Dendritic cell treated with granulocyte-macrophage colony-stimulating factor and Interleukin-4, amounts not matched to agents 40 ng/mL and 50 ng/mL, for 4 days (primary cell): ENCODE measurements around the gene CDC25B.
"Not testable (repeated sequence)": the region's sequence is repeated elsewhere in the genome, so short reads cannot be mapped to it uniquely, and the experiment has no call there.

ENCODE experiments used
- H3K27ac Mint-ChIP-seq: one replicate; pipeline ENCODE4 v1.8.0; 2022; ENCODE audit warnings: mild to moderate bottlenecking, mixed read lengths
- H3K27me3 Mint-ChIP-seq: one replicate; pipeline ENCODE4 v1.8.0; 2022; ENCODE audit warnings: mild to moderate bottlenecking, mixed read lengths
- H3K36me3 Mint-ChIP-seq: one replicate; pipeline ENCODE4 v1.8.0; 2022; ENCODE audit warnings: low read depth, mixed read lengths
- H3K4me1 Mint-ChIP-seq: one replicate; pipeline ENCODE4 v1.8.0; 2022; ENCODE audit warnings: low read depth, mixed read lengths
- H3K4me3 Mint-ChIP-seq: one replicate; pipeline ENCODE4 v1.8.0; 2022; ENCODE audit warnings: mild to moderate bottlenecking, moderate library complexity, mixed read lengths
- H3K9me3 Mint-ChIP-seq: one replicate; pipeline ENCODE4 v1.8.0; 2022; ENCODE audit warnings: mixed read lengths
- intact Hi-C: fragments of 100-400 bp; cut with micrococcal nuclease; formaldehyde crosslinking; loops from one replicate; pipeline ENCODE4 v1.15.0; 2022

The CDC25B gene

GRCh38 chr20:3826420-3826819 is 30.3 kb downstream of the CDC25B start:
- Mint-ChIP-seq H3K4me3 (no peak overlapping the region), H3K27me3 (no peaks in the 10 kb centered on the region), H3K9me3 (no peaks in the 10 kb centered on the region), H3K27ac (no peak overlapping the region), H3K36me3 (peaks cover 79% of the 10 kb centered on the region), H3K4me1 (peaks cover 18% of the 10 kb centered on the region)
- intact Hi-C loops = no loop called here

GRCh38 chr20:3828798-3829197 is 32.7 kb downstream of the CDC25B start:
- H3K4me1 Mint-ChIP-seq = peaks cover 9% of the 10 kb centered on the region
- H3K9me3 Mint-ChIP-seq = no peaks in the 10 kb centered on the region
- intact Hi-C loops = no loop called here
- no peaks in the 10 kb centered on the region for H3K27me3 Mint-ChIP-seq
- H3K4me3 Mint-ChIP-seq = no peak overlapping the region
- H3K27ac Mint-ChIP-seq = no peak overlapping the region
- peaks cover 58% of the 10 kb centered on the region for H3K36me3 Mint-ChIP-seq

- H3K36me3 Mint-ChIP-seq = peaks cover 51% of the 10 kb centered on the region
- H3K4me1 Mint-ChIP-seq, H3K9me3 Mint-ChIP-seq, intact Hi-C loops, H3K4me3 Mint-ChIP-seq, H3K27me3 Mint-ChIP-seq, H3K27ac Mint-ChIP-seq: not testable (repeated sequence)
These were observed 33.8 kb downstream of the CDC25B start for GRCh38 chr20:3829891-3830290.

- Mint-ChIP-seq H3K9me3 (no peaks in the 10 kb centered on the region), H3K4me3 (no peak overlapping the region), H3K4me1 (peaks cover 16% of the 10 kb centered on the region), H3K36me3 (peaks cover 6% of the 10 kb centered on the region), H3K27ac (no peak overlapping the region), H3K27me3 (no peaks in the 10 kb centered on the region)
- intact Hi-C loops = no loop called here
These were observed 40.0 kb downstream of the CDC25B start for GRCh38 chr20:3836132-3836531.

- H3K4me1 Mint-ChIP-seq = peaks cover 21% of the 10 kb centered on the region
- H3K27me3 Mint-ChIP-seq = no peaks in the 10 kb centered on the region
- intact Hi-C loops = no loop called here
- no peaks in the 10 kb centered on the region for H3K36me3 Mint-ChIP-seq
- peak overlapping the region; percentile 78 for H3K27ac Mint-ChIP-seq
- H3K4me3 Mint-ChIP-seq = no peak overlapping the region
- no peaks in the 10 kb centered on the region for H3K9me3 Mint-ChIP-seq
These were observed 43.2 kb downstream of the CDC25B start for GRCh38 chr20:3839328-3839727.

GRCh38 chr20:3840201-3840600 is 44.1 kb downstream of the CDC25B start:
- H3K36me3 Mint-ChIP-seq, H3K27ac Mint-ChIP-seq, H3K4me3 Mint-ChIP-seq, H3K9me3 Mint-ChIP-seq, intact Hi-C loops, H3K27me3 Mint-ChIP-seq: not testable (repeated sequence)
- H3K4me1 Mint-ChIP-seq = peaks cover 21% of the 10 kb centered on the region

GRCh38 chr20:3842348-3842930 is 46.3 kb downstream of the CDC25B start:
- Mint-ChIP-seq H3K27me3 (no peaks in the 10 kb centered on the region), H3K36me3 (peaks cover 11% of the 10 kb centered on the region), H3K4me1 (peaks cover 26% of the 10 kb centered on the region), H3K4me3 (no peak overlapping the region), H3K27ac (no peak overlapping the region), H3K9me3 (no peaks in the 10 kb centered on the region)
- intact Hi-C loops = no loop called here

- H3K27me3 Mint-ChIP-seq = no peaks in the 10 kb centered on the region
- intact Hi-C loops = no loop called here
- H3K27ac Mint-ChIP-seq = no peak overlapping the region
- H3K9me3 Mint-ChIP-seq = no peaks in the 10 kb centered on the region
- H3K4me3 Mint-ChIP-seq = no peak overlapping the region
- peaks cover 34% of the 10 kb centered on the region for H3K4me1 Mint-ChIP-seq
- H3K36me3 Mint-ChIP-seq = peaks cover 14% of the 10 kb centered on the region
These were observed 47.4 kb downstream of the CDC25B start for GRCh38 chr20:3843490-3843889.

GRCh38 chr20:3843990-3844619 is 48.0 kb downstream of the CDC25B start:
- H3K4me3 Mint-ChIP-seq, H3K27me3 Mint-ChIP-seq, intact Hi-C loops, H3K27ac Mint-ChIP-seq, H3K9me3 Mint-ChIP-seq: not testable (repeated sequence)
- peaks cover 34% of the 10 kb centered on the region for H3K4me1 Mint-ChIP-seq
- H3K36me3 Mint-ChIP-seq = peaks cover 20% of the 10 kb centered on the region

- H3K9me3 Mint-ChIP-seq = no peaks in the 10 kb centered on the region
- intact Hi-C loops = loop anchor here (2.0 kb wide), 1 partner anchor 26 kb away; the partner anchor contains the start of gene AP5S1
- H3K36me3 Mint-ChIP-seq = peaks cover 32% of the 10 kb centered on the region
- H3K27me3 Mint-ChIP-seq = no peaks in the 10 kb centered on the region
- peak overlapping the region; percentile 95 for H3K27ac Mint-ChIP-seq
- H3K4me1 Mint-ChIP-seq = peaks cover 32% of the 10 kb centered on the region
- H3K4me3 Mint-ChIP-seq = peak overlapping the region; percentile 93
These were observed 50.2 kb downstream of the CDC25B start for GRCh38 chr20:3846378-3846739.

- H3K27ac Mint-ChIP-seq = peak within 1 kb of the TSS; percentile 95
- no peaks in the 10 kb centered on the region for H3K9me3 Mint-ChIP-seq
- peak within 1 kb of the TSS; percentile 93 for H3K4me3 Mint-ChIP-seq
- H3K4me1 Mint-ChIP-seq = peaks cover 32% of the 10 kb centered on the region
- intact Hi-C loops = loop anchor here (2.0 kb wide), 1 partner anchor 26 kb away; the partner anchor contains the start of gene AP5S1
- H3K36me3 Mint-ChIP-seq = peaks cover 33% of the 10 kb centered on the region
- no peaks in the 10 kb centered on the region for H3K27me3 Mint-ChIP-seq
These were observed 50.8 kb downstream of the CDC25B start, which contains the start of gene MAVS for GRCh38 chr20:3846740-3847428. TSS of gene MAVS (plus strand) at chr20:3846834. CDS start at chr20:3854625, 7,791 bp downstream.

- no peaks in the 10 kb centered on the region for H3K9me3 Mint-ChIP-seq
- no peaks in the 10 kb centered on the region for H3K27me3 Mint-ChIP-seq
- intact Hi-C loops = loop anchor here (2.0 kb wide), 1 partner anchor 27 kb away; the partner anchor contains the start of gene AP5S1
- peaks cover 33% of the 10 kb centered on the region for H3K36me3 Mint-ChIP-seq
- H3K4me3 Mint-ChIP-seq = peak overlapping the region; percentile 93
- peaks cover 32% of the 10 kb centered on the region for H3K4me1 Mint-ChIP-seq
- H3K27ac Mint-ChIP-seq = peak overlapping the region; percentile 95
These were observed 51.4 kb downstream of the CDC25B start for GRCh38 chr20:3847429-3847940.

- Mint-ChIP-seq H3K4me3 (no peak overlapping the region), H3K27me3 (no peaks in the 10 kb centered on the region), H3K4me1 (peaks cover 29% of the 10 kb centered on the region), H3K36me3 (peaks cover 33% of the 10 kb centered on the region), H3K9me3 (no peaks in the 10 kb centered on the region), H3K27ac (peak overlapping the region; percentile 41)
- intact Hi-C loops = no loop called here
These were observed 52.5 kb downstream of the CDC25B start for GRCh38 chr20:3848565-3848964.

- H3K9me3 Mint-ChIP-seq = no peaks in the 10 kb centered on the region
- peaks cover 59% of the 10 kb centered on the region for H3K36me3 Mint-ChIP-seq
- H3K27me3 Mint-ChIP-seq = no peaks in the 10 kb centered on the region
- intact Hi-C loops = no loop called here
- peaks cover 37% of the 10 kb centered on the region for H3K4me1 Mint-ChIP-seq
- peak overlapping the region; percentile 35 for H3K4me3 Mint-ChIP-seq
- H3K27ac Mint-ChIP-seq = peak overlapping the region; percentile 61
These were observed 58.4 kb downstream of the CDC25B start for GRCh38 chr20:3854462-3854871.
